ENCODE measurements around the gene SHROOM1.

- no peak for TF ChIP-seq CTCF (IDR thresholded peaks at IDR 0.05)
- no peak for TF ChIP-seq POLR2A (IDR thresholded peaks at IDR 0.05)
Observed at GRCh38 chr5:132877938-132878337, 47.5 kb upstream of the SHROOM1 start.
